ENCODE data around the gene TDRD12. TPM values are rescaled to one million over a fixed set of nuclear protein-coding genes. Genes with fewer than 3 reads are reported as not detected.

The TDRD12 gene
- total RNA-seq, 2 experiments from 2014 or later = 0.14 to 0.22 TPM

DNA sequence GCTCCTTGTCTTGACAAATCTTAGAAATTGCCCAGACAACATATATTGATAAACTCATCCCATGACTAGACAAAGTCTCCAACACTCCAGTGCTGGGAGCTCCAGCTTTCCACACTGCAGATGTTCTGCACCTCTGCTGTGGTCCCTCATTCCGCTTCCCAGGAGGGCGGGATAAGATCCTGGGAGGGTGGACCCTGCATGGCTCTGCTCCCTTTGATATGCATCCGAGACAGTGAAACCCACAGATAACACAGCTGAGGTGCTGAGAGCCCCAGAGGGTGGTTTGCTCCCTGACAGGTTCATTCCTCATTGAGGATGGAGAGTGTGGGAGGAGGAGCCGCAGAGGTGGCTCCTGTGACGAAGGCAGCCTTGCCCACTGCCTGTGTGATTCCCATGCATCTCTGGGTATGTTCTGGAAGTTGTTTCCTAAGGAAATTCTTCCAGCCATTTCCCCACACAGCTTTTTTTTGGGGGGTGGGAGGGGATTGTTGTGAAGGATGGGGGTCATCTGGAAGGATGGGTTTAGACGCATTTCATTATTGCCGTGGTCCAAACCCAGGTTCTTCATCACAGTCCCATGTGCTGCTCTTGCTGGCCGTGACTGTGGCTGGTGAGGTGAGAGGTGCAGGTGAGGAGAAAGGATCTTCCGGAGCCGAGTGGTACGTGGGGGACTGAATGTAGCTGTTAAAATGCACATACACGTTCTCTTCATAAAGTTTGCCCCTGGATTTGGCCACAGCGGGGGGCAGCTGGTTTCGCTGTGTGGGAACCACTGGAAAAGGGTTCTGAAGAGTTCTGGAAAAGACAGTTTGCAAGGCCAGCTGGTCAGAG is 103.6 kb downstream of the TDRD12 start:
- Histone ChIP-seq H3K9me3 (ENCODE audit: control insufficient read depth in 1 of 2, insufficient read depth in 1 of 2, low read length in 2 of 2) (no peaks in the 10 kb centered on the region), H3K36me3 (ENCODE audit: insufficient read depth, low read length) (no peaks in the 10 kb centered on the region), H3K27me3 (ENCODE audit: control insufficient read depth in 1 of 2, insufficient read depth in 2 of 2, low read length in 2 of 2) (no peaks in the 10 kb centered on the region), H3K27ac (ENCODE audit: low read depth in 1 of 2, low read length in 2 of 2) (no peak overlapping the region), H3K4me1 (ENCODE audit: insufficient read depth, low read length) (peaks cover 6% of the 10 kb centered on the region), H3K4me3 (ENCODE audit: low read length) (no peak overlapping the region)
- no peak for ATAC-seq (ENCODE audit: poor library complexity)
- DNase-seq = no peak
- peaks cover 23% of the 10 kb centered on the region for H3K4me1 Mint-ChIP-seq (ENCODE audit: low read depth)
- ChIA-PET CTCF (no interaction called here), POLR2A (no interaction called here)
- no peaks in the 10 kb centered on the region for H3K36me3 Mint-ChIP-seq (ENCODE audit: low read depth)
- peaks cover 12% of the 10 kb centered on the region for H3K27me3 Mint-ChIP-seq
- intact Hi-C loops (cut with DNase I, micrococcal nuclease) = loop anchor here in 1 of 2 experiments (5.0 kb wide), 1 partner anchor 51 kb away; no protein-coding TSS in a partner anchor
- no peak overlapping the region for H3K4me3 Mint-ChIP-seq
- TF ChIP-seq, protein P1, sequence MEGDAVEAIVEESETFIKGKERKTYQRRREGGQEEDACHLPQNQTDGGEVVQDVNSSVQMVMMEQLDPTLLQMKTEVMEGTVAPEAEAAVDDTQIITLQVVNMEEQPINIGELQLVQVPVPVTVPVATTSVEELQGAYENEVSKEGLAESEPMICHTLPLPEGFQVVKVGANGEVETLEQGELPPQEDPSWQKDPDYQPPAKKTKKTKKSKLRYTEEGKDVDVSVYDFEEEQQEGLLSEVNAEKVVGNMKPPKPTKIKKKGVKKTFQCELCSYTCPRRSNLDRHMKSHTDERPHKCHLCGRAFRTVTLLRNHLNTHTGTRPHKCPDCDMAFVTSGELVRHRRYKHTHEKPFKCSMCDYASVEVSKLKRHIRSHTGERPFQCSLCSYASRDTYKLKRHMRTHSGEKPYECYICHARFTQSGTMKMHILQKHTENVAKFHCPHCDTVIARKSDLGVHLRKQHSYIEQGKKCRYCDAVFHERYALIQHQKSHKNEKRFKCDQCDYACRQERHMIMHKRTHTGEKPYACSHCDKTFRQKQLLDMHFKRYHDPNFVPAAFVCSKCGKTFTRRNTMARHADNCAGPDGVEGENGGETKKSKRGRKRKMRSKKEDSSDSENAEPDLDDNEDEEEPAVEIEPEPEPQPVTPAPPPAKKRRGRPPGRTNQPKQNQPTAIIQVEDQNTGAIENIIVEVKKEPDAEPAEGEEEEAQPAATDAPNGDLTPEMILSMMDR (IDR thresholded peaks at IDR 0.05) = no peak
- no peak overlapping the region for H3K27ac Mint-ChIP-seq
- H3K9me3 Mint-ChIP-seq = no peaks in the 10 kb centered on the region

DNA sequence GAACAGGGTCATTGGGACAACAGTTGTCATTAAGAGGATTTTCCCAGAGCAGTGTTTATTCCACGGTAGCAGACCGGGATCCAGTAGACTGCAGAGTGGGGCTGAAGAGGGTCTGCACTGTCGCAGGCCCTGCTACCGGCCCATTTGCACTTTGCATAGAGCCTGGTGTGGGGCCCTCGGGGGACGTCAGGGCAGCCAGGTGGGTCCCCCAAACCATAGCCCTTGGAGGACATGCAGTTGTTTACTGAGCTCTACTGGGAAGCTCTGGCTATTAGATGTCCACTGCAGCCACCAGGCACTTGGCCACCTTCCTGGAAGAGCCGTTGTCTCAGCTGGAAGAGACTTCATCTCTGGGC is 104.2 kb downstream of the TDRD12 start:
- Mint-ChIP-seq H3K36me3 (ENCODE audit: low read depth) (no peaks in the 10 kb centered on the region), H3K27me3 (peaks cover 9% of the 10 kb centered on the region), H3K4me3 (no peak overlapping the region), H3K9me3 (no peaks in the 10 kb centered on the region), H3K4me1 (ENCODE audit: low read depth) (peaks cover 19% of the 10 kb centered on the region), H3K27ac (no peak overlapping the region)
- intact Hi-C loops (cut with DNase I, micrococcal nuclease) = loop anchor here in 1 of 2 experiments (5.0 kb wide), 1 partner anchor 51 kb away; no protein-coding TSS in a partner anchor
- TF ChIP-seq, protein P1 (IDR thresholded peaks at IDR 0.05) = no peak
- H3K27me3 ChIP-seq (ENCODE audit: control insufficient read depth in 1 of 2, insufficient read depth in 2 of 2, low read length in 2 of 2) = no peaks in the 10 kb centered on the region
- no peak for ATAC-seq (ENCODE audit: poor library complexity)
- no peak for DNase-seq
- H3K4me3 ChIP-seq (ENCODE audit: low read length) = no peak overlapping the region
- no peak overlapping the region for H3K27ac ChIP-seq (ENCODE audit: low read depth in 1 of 2, low read length in 2 of 2)
- H3K36me3 ChIP-seq (ENCODE audit: insufficient read depth, low read length) = no peaks in the 10 kb centered on the region
- ChIA-PET POLR2A (no interaction called here), CTCF (no interaction called here)
- no peaks in the 10 kb centered on the region for H3K9me3 ChIP-seq (ENCODE audit: control insufficient read depth in 1 of 2, insufficient read depth in 1 of 2, low read length in 2 of 2)
- H3K4me1 ChIP-seq (ENCODE audit: insufficient read depth, low read length) = peaks cover 9% of the 10 kb centered on the region

DNA sequence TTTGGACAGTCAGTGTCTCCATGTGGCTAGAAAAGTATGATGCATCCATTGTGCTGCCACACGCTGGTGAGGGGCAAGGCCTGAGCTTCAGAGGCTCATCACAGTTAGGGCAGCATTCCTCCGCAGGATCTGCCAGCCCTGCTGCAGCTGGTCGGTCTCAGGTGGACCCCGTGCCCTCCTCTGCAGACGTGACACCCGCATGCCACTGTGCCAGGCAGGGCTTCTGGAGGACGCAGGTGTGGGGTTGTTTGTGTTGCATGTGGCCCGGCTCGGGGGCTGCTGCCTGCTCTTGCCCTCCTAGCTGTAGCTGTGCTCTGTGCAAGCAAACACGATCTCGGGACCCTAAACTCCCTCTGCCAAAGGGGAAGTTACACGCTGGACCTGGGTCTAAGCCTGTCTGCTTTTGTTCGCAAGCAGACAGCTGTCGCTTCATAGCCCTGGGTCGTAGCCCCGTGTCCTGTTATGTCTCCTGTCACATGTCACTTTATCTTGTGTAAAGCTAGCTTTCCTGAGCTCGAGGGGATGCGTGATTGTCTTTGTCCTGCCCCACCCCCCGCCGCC is 104.7 kb downstream of the TDRD12 start:
- Histone ChIP-seq H3K4me1 (ENCODE audit: insufficient read depth, low read length) (peaks cover 12% of the 10 kb centered on the region), H3K9me3 (ENCODE audit: control insufficient read depth in 1 of 2, insufficient read depth in 1 of 2, low read length in 2 of 2) (no peaks in the 10 kb centered on the region), H3K36me3 (ENCODE audit: insufficient read depth, low read length) (no peaks in the 10 kb centered on the region), H3K4me3 (ENCODE audit: low read length) (no peak overlapping the region), H3K27ac (ENCODE audit: low read depth in 1 of 2, low read length in 2 of 2) (no peak overlapping the region), H3K27me3 (ENCODE audit: control insufficient read depth in 1 of 2, insufficient read depth in 2 of 2, low read length in 2 of 2) (no peaks in the 10 kb centered on the region)
- Mint-ChIP-seq H3K27ac (no peak overlapping the region), H3K27me3 (peaks cover 9% of the 10 kb centered on the region), H3K4me3 (no peak overlapping the region), H3K4me1 (ENCODE audit: low read depth) (peaks cover 24% of the 10 kb centered on the region), H3K9me3 (no peaks in the 10 kb centered on the region), H3K36me3 (ENCODE audit: low read depth) (no peaks in the 10 kb centered on the region)
- ATAC-seq (ENCODE audit: poor library complexity) = no peak
- TF ChIP-seq, protein P1 (IDR thresholded peaks at IDR 0.05) = no peak
- DNase-seq = no peak
- ChIA-PET POLR2A (no interaction called here), CTCF (no interaction called here)
- intact Hi-C loops (cut with DNase I, micrococcal nuclease) = loop anchor here in 1 of 2 experiments (5.0 kb wide), 1 partner anchor 52 kb away; no protein-coding TSS in a partner anchor
